ENCODE results near the gene PPFIA4.

GRCh38 chr1:203073469-203073868 lies 47.2 kb downstream of the PPFIA4 start:
- TF ChIP-seq CTCF (conservative IDR thresholded peaks at IDR 0.05 in 1 of 2, IDR thresholded peaks at IDR 0.05 in 1 of 2; ENCODE audit: extremely low read depth in 1 of 2, insufficient read depth in 1 of 2, low read depth in 1 of 2, low read length in 2 of 2), result no peak
- no peak for TF ChIP-seq EZH2 (IDR thresholded peaks at IDR 0.05; ENCODE audit: borderline replicate concordance, low read length)

All from mammary epithelial cell (primary cell).